HG03571 (cell line): Measurements from ENCODE around the gene RAD51B.
"Not testable (repeated sequence)": the region's sequence is repeated elsewhere in the genome, so short reads cannot be mapped to it uniquely, and the experiment has no call there.

Source experiments
- ATAC-seq: cut with Tn5 transposase; IDR thresholded peaks from one replicate; pipeline ENCODE4 v1.9.1; 2021; ENCODE audit not compliant: unreplicated experiment

The RAD51B gene

GRCh38 chr14:67819563-67820421, at the start of gene RAD51B:
RAD51B (plus strand) TSS chr14:67819779.
- ATAC-seq, result peak; percentile 48

- ATAC-seq, result no peak
These were observed 45.7 kb upstream of the RAD51B start for GRCh38 chr14:67773844-67774377.

- ATAC-seq, result no peak
These were observed 42.8 kb upstream of the RAD51B start for GRCh38 chr14:67776653-67777322.

GRCh38 chr14:67778792-67779191, 40.8 kb upstream of the RAD51B start:
- no peak for ATAC-seq

GRCh38 chr14:67782090-67782489, 37.5 kb upstream of the RAD51B start:
- ATAC-seq, result no peak

- no peak for ATAC-seq
These were observed 35.2 kb upstream of the RAD51B start for GRCh38 chr14:67784244-67784823.

- no peak for ATAC-seq
These were observed 34.1 kb upstream of the RAD51B start for GRCh38 chr14:67785270-67786109.

- ATAC-seq, result no peak
These were observed 31.9 kb upstream of the RAD51B start for GRCh38 chr14:67787673-67788072.

- ATAC-seq, result no peak
These were observed 20.8 kb upstream of the RAD51B start for GRCh38 chr14:67798731-67799130.

GRCh38 chr14:67800743-67801142, 18.8 kb upstream of the RAD51B start:
- no peak for ATAC-seq

GRCh38 chr14:67806246-67806645, 13.3 kb upstream of the RAD51B start:
- no peak for ATAC-seq

- ATAC-seq, result no peak
These were observed 4.8 kb upstream of the RAD51B start for GRCh38 chr14:67814821-67815220.

GRCh38 chr14:67815573-67816225, 3.9 kb upstream of the RAD51B start:
- no peak for ATAC-seq

- ATAC-seq, result peak; percentile 81
These were observed 3.1 kb upstream of the RAD51B start, which contains the start of gene ZFYVE26 for GRCh38 chr14:67816326-67817002. ZFYVE26 (minus strand) TSS chr14:67816590; CDS start chr14:67815963, 627 bp downstream.

GRCh38 chr14:67817750-67818438, 1.7 kb upstream of the RAD51B start:
- no peak for ATAC-seq

- ATAC-seq, result not testable (repeated sequence)
These were observed 1.1 kb upstream of the RAD51B start for GRCh38 chr14:67818476-67818875.

GRCh38 chr14:67820428-67820971, 921 bp downstream of the RAD51B start:
- no peak for ATAC-seq

GRCh38 chr14:67821121-67821520, 1.5 kb downstream of the RAD51B start:
- no peak for ATAC-seq

- no peak for ATAC-seq
These were observed 11.5 kb downstream of the RAD51B start for GRCh38 chr14:67831113-67831512.
